Glomerular visceral epithelial cell (primary cell): ENCODE results near the gene CNGA3.
"Not testable (repeated sequence)": the region's sequence is repeated elsewhere in the genome, so short reads cannot be mapped to it uniquely, and the experiment has no call there.

Experiments used
- DNase-seq: peaks from one replicate; pipeline ENCODE4 v3.0.0-alpha.2; 2016; ENCODE audit errors: extremely low spot score

The CNGA3 gene

DNA sequence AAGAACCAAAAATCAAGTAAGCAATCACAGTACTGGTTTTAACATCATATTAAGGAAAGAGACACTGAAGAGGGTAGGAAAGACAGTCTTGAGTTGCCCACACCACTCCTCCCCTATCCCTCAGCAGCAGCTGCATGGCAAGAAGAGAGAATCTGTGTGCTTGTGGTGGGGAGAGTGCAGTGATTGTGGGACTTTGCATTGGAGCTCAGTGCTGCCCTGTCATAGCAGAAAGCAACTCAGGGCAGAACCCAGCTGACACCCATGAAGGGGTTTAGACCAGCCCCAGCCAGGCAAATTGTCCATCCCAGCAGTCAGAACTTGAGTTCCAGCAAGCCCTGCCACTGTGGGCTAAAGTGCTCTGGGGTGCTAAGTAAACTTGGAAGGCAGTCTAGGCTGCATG, 57.6 kb downstream of the CNGA3 start:
- no peak for DNase-seq

DNA sequence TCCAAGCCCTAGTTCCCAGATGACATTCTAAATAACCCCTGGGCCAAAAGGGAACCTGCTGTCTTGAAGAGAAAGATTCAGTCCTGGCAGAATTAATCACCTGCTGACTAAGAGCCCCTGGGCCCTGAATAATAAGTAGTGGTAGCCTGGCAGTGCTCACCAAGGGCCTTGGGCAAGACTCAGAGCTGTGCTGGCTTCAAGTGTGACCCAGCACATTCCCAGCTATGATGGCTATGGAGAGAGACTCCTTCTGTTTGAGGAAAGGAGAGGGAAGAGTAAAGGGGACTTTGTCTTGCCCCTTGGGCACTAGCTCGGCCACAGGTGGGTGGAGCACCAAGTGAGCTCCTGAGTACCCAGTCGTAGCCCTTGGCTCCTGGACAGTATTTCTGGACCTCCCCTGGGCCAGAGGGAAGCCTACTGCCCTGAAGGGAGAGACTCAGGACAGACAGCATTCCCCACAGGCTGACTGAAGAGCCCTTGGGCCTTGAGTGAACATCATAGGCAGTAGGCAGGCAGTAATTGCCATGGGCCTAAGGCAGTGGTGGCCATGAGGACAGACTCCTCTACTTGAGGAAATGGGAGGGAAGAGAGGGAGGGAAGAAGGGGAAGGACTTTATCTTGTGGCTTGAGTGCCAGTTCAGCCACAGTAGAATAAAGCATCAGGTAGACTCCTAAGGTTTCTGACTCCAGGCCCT, 58.4 kb downstream of the CNGA3 start:
- DNase-seq = no peak

DNA sequence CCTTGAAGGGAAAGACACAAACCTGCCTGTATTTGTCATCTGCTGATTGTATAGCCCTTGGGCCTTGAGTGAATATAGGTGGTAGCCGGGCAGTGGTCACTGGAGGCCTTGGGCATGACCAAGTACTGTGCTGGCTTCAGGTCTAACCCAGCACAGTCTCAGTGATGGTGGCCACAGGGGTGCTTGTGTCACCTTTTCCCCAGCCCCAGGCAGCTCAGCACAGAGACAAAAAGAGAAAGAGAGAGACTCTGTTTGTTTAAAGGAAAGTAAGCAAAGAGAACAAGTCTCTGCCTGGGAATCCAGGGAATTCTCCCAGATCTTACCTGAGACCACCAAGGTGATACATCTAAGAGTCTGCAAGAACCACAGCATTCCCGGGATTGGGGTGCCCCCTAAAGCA, 59.0 kb downstream of the CNGA3 start:
- DNase-seq = no peak

DNA sequence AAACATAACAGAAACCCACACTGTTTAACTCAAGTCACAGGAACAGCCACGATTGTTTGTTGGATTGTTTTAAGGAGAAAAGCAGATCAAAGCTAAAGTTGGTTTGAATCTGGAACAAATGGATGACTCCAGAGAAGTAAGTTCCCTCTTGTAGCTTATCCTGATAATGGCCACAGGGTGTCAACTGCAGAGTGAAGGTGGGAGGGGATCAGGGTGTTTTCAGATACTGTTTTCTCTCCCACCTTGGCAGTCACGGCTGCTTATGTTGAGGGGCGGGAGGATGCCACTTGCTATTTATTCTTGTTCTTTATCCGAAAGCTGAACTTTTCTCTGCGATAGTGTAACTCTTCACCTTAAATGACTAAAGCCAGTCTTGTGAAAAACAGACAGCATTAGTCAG, 61.9 kb downstream of the CNGA3 start:
- no peak for DNase-seq

DNA sequence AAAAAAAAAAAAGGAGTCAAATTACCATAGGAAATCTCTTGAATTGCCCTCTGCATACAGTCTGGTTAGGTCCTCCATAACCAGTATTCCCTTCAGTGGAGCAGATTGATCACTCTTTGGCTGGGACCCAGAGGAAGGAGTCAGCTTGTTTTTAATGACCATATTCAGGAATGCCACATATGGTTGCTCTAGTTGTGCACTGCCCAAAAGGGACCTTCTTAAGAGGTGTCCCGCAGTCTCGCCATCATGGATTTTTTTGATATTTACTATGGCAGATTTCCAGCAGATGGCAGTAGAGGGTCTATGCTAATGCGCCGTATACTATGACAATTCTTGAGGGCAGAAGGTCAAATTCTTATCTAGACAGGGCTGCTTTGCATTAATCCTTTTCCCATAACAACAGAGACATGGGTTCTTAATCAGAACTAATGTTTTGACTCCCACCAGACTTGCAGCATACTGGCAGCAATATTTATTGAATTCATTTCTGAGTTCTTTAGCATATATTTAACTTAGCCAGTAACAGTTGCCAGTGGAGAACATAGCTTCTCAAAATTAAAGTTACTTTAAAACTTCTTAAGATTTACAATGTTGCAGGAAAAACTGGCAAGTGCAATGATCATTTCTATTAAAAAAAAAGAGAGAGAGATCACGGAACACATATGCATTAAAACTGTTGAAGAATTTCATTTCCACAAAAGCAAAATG, 66.6 kb downstream of the CNGA3 start:
- peak; percentile 72 for DNase-seq

DNA sequence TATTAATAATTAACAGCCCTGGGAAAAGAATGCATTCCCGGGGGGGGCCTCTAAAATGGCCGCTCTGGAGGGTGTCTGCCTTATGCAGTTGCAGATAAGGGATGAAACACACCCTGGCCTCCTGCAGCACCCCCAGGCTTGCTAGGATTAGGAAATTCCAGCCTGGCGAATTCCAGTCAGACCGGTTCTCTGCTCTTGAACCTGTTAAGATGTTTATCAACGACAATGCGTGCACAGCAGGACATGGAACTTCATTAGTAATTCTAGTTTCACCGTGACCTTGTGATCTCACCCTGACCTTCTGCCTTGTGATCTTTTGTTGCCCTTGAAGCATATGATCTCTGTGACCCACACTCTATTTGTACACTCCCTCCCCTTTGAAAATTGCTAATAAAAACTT, 68.0 kb downstream of the CNGA3 start:
- not testable (repeated sequence) for DNase-seq

DNA sequence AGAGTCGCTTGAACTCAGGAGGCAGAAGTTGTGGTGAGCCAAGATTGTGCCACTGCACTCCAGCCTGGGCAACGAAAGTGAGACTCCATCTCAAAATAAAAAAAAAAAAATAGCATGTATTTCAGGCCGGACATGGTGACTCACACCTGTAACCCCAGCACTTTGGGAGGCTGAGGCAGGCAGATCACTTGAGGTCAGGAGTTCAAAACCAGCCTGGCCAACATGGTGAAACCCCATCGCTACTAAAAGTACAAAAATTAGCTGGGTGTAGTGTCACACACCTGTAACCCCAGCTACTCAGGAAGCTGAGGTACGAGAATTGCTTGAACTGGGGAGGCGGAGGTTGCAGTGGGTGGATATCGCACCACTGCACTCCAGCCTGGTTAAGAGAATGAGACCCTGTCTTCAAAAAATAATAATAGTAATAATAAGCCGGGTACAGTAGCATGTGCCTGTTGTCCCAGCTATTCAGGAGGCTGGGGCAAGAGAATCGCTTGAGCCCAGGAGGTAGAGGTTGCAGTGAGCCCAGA, 69.5 kb downstream of the CNGA3 start:
- not testable (repeated sequence) for DNase-seq

DNA sequence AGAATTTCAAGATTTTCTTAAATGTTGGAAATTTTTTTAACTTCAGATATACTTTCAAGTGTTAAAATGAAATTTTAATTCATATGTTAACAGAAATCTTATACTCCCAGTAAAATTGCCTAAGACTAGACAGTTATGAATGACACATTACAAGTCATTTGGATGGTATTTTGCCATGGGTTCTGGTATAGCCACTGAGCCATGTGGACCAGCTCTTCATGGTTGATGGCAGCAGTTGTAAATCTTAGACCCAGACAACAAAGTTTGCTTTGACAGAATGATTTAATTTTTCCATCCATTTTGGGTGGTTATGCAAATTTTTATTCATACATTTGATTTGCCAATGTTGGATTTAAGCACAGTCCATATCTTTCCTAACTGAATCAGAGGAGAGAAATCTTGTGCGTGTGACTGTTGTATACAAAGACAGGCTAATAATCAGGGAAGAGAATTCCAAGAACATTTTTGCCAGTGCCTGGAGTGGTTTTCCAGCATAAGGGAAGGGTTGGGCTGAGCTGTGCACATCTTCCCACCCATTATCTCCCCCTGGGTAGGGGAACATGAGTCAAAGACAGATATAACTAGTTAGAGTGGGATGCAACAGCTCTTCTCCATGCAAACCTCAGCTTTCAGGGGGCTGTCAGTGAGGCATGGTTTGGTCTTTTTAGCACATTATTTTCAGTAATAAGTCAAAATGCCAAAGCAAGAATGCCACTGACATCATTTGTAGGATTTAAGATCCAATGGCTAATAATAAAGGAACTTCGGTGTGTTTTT, 70.3 kb downstream of the CNGA3 start:
- DNase-seq = no peak

DNA sequence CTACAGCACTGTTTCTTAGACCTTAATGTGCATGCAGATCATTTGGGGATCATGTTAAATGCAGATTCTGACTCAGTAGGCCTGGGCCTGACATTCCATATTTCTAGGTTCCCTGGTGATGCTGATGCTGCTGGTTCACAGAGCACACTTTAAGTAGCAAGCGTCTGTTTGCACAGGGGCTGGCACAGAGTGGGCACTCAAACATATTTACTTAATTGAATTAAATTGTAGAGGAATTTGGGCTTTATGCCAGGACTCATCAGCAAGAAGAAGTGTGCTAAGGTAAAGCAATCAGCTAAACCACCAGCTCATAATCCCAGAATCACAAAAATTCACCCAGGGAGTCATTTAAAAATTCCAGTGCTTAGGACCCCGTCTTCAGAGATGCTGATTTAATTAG, 73.3 kb downstream of the CNGA3 start:
- no peak for DNase-seq

DNA sequence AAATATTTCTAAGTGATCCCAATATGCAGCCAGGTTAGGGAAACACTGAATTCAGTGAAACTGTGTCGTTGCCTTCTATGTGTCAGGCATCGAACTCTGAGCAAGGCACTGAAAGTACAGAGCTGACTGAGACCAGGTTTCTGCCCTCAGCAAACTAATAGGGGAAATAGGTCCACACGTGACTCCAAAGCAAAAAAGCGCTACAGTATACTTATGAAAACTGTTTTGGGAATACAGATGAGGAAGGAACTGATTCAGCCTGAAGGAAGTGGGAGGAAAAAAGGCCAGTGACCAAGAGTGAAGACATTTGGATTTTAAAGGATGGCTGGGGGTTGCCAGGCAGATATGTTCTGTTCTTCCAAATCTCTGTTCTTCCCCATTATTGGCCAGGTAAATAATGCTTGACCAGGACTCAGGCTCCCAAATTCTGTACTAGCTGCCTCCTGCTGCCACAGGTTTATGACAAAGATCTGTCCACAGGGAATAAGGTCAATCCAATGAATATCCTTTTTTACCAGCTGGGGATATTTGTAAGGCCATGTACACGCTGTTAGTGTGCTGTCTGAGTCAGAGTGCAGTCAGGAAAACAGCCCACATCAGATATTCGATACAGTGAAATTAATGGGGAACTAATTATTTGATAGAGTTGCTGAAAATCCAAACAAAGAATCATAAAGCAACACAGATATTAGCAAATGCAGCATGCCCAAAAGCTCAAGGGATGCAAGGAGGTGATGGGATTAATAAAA, 73.9 kb downstream of the CNGA3 start:
- DNase-seq = no peak

DNA sequence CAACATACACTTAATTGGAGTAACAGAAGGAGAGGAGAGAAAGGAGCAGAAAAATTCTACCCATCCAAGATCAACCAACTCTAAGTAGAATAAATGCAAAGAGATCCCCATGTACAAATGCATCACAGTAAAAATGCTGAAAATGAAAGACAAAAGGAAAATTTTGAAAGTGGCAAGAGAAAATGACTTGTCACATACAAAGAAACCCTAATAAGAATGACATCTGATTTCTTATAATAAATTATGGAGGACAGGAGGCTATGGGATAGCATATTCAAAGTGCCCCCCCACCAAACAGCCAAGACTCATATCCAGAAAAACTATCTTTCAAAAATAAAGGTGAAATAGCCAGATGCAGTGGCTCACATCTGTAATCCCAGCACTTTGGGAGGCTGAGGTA, 76.2 kb downstream of the CNGA3 start:
- DNase-seq = no peak

DNA sequence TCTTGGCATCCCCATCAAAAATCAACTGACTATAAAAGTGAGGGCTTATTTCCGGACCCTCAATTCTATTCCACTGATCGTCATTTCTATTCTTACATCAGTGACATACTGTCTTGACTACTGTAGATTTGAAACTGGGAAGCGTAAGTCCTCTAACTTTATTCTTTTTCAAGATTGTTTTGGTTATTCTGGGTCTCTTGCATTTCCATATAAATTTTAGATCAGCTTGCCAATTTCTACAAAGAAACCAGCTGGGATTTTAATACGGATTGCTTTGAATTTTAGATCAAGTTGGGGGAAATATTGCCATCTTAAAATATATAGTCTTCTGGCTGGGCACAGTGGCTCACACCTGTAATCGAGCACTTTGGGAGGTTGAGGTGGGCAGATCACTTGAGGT, 80.5 kb downstream of the CNGA3 start:
- no peak for DNase-seq

DNA sequence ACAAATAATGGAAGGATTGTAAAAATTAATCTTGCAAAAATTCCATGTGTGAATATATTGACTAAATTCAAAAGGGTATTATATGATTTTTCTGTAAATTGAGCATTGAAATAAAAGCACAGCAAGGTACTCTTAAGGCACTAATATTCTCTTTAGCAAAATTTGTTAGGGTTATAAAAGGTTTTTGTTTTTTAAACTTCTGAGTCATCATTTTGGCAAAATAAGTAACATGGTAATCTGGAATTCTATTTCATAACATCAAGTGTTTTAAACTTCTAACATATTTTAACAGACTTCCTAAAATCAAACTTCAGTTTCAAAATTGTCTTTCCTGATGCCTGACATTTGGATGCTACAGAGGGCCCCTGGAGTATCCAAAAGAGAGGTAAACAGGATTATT, 85.9 kb downstream of the CNGA3 start:
- DNase-seq = no peak

DNA sequence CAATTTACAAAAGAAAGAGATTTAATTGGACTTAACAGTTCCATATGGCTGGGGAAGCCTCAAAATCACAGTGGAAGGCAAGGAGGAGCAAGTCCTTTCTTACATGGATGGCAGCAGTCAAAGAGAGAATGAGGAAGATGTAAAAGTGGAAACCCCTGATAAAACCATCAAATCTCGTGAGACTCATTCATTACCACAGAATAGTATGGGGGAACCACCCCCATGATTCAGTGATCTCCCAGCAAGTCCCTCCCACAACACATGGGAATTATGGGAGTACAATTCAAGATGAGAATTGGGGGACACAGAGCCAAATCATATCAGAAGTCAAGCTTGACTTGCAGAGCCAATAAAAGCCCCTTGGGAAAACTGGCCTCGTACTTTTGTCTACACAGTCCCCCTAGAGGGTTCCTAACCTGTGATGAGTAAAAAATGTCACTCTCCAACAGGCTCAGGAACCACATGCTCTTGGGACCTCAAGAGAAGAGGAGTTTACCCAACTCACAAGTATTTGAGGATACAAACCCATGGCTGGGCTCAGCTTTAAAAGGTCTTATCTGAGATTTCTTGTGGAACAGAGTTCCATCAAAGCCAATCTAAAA, 87.2 kb downstream of the CNGA3 start:
- no peak for DNase-seq

DNA sequence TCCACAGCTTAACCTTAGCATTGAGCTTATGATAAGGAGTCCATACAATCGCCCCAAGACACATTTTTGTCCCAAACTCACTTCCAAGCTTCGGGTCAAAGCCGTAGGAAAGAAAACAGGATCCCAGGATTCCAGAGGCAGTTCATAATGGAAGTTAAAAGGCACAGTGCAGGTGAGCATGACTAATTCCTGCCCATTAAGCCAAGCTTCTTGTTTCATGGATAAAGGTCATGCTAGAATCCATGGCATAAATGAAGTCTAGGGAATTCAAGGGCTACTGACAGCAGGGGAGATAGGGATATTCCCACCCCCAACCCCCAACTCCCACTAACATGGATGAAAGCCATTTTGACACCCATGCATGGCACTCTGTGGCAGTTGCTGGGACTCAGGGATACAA, 88.2 kb downstream of the CNGA3 start:
- DNase-seq = no peak

DNA sequence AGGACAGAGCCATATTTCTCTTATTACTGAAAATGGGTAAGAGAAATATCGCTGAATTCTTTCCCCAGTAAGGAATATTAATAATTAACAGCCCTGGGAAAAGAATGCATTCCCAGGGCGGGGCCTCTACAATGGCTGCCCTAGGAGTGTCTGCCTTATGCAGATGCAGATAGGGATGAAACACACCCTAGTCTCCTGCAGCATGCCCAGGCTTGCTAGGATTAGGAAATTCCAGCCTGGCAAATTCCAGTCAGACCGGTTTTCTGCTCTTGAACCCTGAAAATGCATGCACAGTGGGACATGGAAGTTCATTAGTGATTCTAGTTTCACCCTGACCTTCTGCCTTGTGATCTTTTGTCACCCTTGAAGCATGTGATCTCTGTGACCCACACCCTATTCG, 89.4 kb downstream of the CNGA3 start:
- DNase-seq = peak; percentile 33

DNA sequence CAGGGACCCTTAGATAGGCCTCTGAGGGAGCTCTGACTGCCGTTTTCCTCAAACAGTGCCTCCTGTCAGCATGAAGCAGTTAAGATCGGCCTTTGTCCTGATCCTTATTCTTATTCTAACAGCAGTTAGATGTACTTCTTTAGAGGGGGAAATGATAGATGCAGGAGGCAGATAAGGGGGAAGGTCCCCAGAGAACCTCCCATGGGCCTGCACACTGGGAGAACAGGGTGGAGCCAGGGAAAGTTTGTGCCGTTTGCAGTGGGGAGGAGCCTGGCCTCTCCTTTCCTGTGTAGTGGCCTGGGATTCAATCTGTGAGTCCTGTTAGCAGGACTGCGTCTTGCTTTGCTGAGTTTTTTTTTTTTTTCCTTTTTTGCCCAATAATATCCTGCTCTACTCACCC, 90.5 kb downstream of the CNGA3 start:
- DNase-seq = no peak

DNA sequence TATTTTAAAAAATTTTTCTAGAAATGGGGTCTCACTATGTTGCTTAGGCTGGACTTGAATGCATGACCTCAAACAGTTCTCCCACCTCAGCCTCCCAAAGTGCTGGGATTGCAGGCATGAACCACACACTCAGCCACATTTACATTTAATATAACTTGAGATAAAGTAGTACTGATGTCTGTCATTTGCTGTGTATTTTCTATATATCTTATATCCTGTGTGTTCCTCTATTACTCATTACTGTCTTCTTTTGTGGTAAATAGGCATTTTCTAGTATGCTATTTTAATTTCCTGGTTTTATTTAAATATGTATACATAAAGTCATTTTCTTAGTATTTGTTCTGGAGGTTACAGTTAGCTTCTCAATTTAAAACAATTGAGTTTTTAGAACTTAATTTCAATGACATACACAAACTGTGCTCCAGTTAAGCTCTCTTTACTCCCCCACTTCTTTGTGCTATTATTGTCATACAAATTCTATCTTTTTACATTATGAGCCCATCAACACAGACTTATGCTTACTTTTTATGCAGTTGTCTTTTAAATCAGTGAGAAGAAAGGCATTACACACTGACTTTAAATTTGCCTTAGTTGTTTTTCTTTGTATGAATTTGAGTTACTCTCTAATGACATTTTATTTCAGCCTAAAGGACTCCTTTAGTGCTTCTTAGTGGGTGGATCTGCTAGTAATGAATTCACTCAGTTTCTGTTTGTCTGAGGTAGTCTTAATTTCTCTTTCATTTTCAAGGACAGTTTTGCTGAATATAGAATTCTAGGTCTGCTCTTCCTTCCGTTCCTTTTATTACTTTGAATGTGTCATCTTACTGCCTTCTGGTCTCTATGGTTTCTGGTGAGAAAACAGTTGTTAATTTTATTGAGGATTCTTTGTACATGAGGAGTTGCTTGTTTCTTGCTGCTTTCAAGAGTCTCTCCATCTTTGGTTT, 92.2 kb downstream of the CNGA3 start:
- DNase-seq = no peak

DNA sequence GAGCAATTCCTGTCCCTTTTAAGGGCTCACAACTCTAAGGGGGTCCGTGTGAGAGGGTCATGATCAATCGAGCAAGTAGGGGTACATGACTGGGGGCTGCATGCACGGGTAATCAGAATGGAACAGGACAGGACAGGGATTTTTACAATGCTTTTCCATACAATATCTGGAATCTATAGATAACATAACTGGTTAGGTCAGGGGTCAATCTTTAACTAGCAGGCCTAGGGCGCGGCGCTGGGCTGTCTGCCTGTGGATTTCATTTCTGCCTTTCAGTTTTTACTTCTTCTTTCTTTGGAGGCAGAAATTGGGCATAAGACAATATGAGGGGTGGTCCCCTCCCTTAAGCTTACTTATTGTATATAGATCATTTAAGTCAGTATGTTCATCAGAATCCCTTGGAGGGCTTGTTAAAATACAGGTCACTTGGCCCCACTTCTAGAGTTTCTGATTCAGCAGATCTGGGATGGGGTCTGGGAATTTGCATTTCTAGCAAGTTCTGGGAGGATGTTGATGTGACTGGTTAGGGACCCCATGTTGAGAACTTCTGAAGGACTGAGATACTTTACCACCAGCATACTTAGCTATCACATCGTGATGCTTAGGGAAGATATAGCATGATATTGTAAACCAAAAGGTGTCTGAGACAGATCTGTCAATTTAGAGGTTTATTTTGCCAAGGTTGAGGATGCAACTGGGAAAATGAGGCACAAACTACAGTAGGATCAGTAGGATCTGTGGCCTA, 95.6 kb downstream of the CNGA3 start:
- no peak for DNase-seq

DNA sequence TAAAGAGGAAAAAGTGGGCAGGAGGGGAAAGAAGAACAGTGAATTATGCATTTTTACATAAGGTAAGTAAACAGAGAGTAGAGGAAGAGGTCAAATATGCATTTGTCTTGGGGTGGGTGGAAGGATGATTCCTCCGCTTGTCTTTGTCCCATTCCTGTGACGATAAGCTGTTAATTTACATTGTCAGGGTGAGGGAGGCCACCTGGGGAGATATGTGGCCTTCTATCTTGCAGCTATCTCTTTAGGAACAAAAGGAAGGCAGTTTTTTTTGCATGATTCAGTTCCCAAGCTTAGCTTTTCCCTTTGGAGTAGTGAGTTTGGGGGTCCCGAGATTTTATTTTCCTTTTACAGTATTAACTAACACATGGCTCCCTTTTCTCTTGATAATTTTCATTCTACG, 96.2 kb downstream of the CNGA3 start:
- DNase-seq = no peak
